ENCODE data around the gene ZNF574. TPM values are rescaled to one million over a fixed set of nuclear protein-coding genes. Genes with fewer than 3 reads are reported as not detected.

Gene ZNF574
- total and polyA plus RNA-seq, 2 donors from 2014 or later: 7.2 to 12.7 TPM

DNA sequence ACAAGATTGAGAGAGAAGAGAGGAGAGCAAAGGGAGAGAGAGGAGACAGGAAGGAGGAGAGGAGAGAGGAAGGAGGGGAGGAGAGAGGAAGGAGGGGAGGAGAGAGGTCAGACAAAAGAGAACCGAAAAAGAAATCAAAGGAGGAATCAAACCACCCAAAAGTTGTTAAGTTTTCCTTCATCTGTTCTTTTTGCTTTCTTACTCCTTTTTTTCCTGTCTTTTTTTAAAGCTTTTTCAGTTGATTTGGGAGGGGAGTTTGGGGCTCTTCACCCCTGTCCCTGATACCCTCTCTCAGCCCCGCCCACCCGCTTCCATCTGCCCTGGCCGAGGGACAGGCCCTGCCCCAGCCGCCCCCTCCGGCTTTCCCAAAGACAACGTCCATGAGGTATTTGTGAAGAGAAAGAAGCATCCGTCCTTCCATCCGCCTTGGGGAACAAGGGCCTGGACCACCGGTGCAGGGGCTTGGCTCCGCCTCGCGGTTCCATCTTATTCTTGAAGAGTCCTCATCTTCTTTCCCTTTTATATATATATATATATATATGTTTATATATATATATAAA lies 13.3 kb downstream of the ZNF574 start:
- Histone ChIP-seq H3K27me3 (ENCODE audit: control insufficient read depth, insufficient read depth, low read length) (no peaks in the 10 kb centered on the region), H3K9me3 (ENCODE audit: control insufficient read depth in 2 of 3, insufficient read depth in 1 of 3, low read length in 3 of 3) (no peaks in the 10 kb centered on the region), H3K4me1 (ENCODE audit: control insufficient read depth in 2 of 3, insufficient read depth in 2 of 3, low read depth in 1 of 3, low read length in 3 of 3) (no peaks in the 10 kb centered on the region), H3K9ac (ENCODE audit: low read length in 3 of 3) (no peak overlapping the region), H3K27ac (ENCODE audit: low read depth in 2 of 2, low read length in 2 of 2) (no peak overlapping the region), H3K4me3 (ENCODE audit: low read length in 3 of 3) (no peak overlapping the region), H3K36me3 (ENCODE audit: control insufficient read depth in 2 of 3, insufficient read depth in 3 of 3, low read length in 3 of 3) (no peaks in the 10 kb centered on the region)
- FAIRE-seq: no peak
- no peak for DNase-seq
- no peak for TF ChIP-seq CTCF (IDR thresholded peaks at IDR 0.05; ENCODE audit: borderline replicate concordance, extremely low read depth, insufficient read depth)
- intact Hi-C loops (cut with DNase I): no loop called here

DNA sequence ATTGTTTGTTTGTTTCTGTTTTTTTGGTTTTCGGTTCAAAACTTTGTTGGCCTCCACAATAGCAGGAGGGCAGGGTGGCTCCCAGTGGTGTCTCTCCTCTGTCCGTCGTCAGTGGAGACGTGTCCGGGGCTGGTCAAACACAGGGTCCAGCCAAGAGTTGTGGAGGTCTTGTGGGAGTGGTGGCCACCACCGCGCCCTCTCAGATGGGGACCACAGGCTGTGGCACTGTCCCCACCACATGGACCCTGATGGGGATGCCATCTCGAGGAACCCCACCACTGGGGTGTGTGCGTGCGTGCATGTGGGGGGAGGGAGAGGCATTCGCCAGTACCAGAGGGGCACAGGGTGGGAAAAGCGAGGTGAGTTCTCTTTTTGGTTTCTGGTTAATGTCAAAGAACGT lies 13.8 kb downstream of the ZNF574 start:
- Histone ChIP-seq H3K27me3 (ENCODE audit: control insufficient read depth, insufficient read depth, low read length) (no peaks in the 10 kb centered on the region), H3K4me1 (ENCODE audit: control insufficient read depth in 2 of 3, insufficient read depth in 2 of 3, low read depth in 1 of 3, low read length in 3 of 3) (no peaks in the 10 kb centered on the region), H3K9ac (ENCODE audit: low read length in 3 of 3) (no peak overlapping the region), H3K27ac (ENCODE audit: low read depth in 2 of 2, low read length in 2 of 2) (no peak overlapping the region), H3K36me3 (ENCODE audit: control insufficient read depth in 2 of 3, insufficient read depth in 3 of 3, low read length in 3 of 3) (no peaks in the 10 kb centered on the region), H3K9me3 (ENCODE audit: control insufficient read depth in 2 of 3, insufficient read depth in 1 of 3, low read length in 3 of 3) (no peaks in the 10 kb centered on the region), H3K4me3 (ENCODE audit: low read length in 3 of 3) (no peak overlapping the region)
- TF ChIP-seq CTCF (IDR thresholded peaks at IDR 0.05; ENCODE audit: borderline replicate concordance, extremely low read depth, insufficient read depth): no peak
- DNase-seq (no peak), FAIRE-seq (no peak)
- intact Hi-C loops (cut with DNase I): no loop called here

DNA sequence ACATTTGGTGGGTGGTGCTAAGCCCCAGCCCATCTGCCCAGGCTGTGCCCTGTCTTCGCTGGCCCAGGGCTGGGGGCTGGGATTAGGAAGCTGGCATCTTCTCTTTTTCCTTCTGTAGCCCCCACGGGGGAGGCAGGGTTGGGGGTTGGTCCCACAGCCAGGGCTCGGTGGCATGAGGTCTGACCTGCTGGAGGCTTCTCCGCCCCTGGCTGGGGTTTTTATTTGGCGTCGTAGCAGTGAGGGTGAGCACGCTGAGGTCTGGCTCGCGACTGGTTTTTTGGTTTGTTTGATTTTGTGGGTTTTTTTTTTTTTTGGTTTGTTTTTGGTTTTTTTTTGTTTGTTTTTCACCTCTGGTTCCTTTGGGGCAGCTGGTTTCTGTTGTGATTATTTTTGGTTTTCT lies 14.7 kb downstream of the ZNF574 start:
- Histone ChIP-seq H3K27ac (ENCODE audit: low read depth in 2 of 2, low read length in 2 of 2) (no peak overlapping the region), H3K9ac (ENCODE audit: low read length in 3 of 3) (no peak overlapping the region), H3K4me3 (ENCODE audit: low read length in 3 of 3) (no peak overlapping the region), H3K36me3 (ENCODE audit: control insufficient read depth in 2 of 3, insufficient read depth in 3 of 3, low read length in 3 of 3) (no peaks in the 10 kb centered on the region), H3K9me3 (ENCODE audit: control insufficient read depth in 2 of 3, insufficient read depth in 1 of 3, low read length in 3 of 3) (no peaks in the 10 kb centered on the region), H3K27me3 (ENCODE audit: control insufficient read depth, insufficient read depth, low read length) (no peaks in the 10 kb centered on the region), H3K4me1 (ENCODE audit: control insufficient read depth in 2 of 3, insufficient read depth in 2 of 3, low read depth in 1 of 3, low read length in 3 of 3) (no peaks in the 10 kb centered on the region)
- TF ChIP-seq CTCF (IDR thresholded peaks at IDR 0.05; ENCODE audit: borderline replicate concordance, extremely low read depth, insufficient read depth): no peak
- DNase-seq: no peak
- intact Hi-C loops (cut with DNase I): no loop called here
- FAIRE-seq: no peak

- no peak overlapping the region for H3K4me3 ChIP-seq (ENCODE audit: low read length in 3 of 3)
- H3K27me3 ChIP-seq (ENCODE audit: control insufficient read depth, insufficient read depth, low read length): no peaks in the 10 kb centered on the region
- DNase-seq (no peak), FAIRE-seq (no peak)
- TF ChIP-seq CTCF (IDR thresholded peaks at IDR 0.05; ENCODE audit: borderline replicate concordance, extremely low read depth, insufficient read depth): no peak
- H3K9ac ChIP-seq (ENCODE audit: low read length in 3 of 3): no peak overlapping the region
- no peaks in the 10 kb centered on the region for H3K9me3 ChIP-seq (ENCODE audit: control insufficient read depth in 2 of 3, insufficient read depth in 1 of 3, low read length in 3 of 3)
- no peak overlapping the region for H3K27ac ChIP-seq (ENCODE audit: low read depth in 2 of 2, low read length in 2 of 2)
- H3K4me1 ChIP-seq (ENCODE audit: control insufficient read depth in 2 of 3, insufficient read depth in 2 of 3, low read depth in 1 of 3, low read length in 3 of 3): no peaks in the 10 kb centered on the region
- no peaks in the 10 kb centered on the region for H3K36me3 ChIP-seq (ENCODE audit: control insufficient read depth in 2 of 3, insufficient read depth in 3 of 3, low read length in 3 of 3)
- intact Hi-C loops (cut with DNase I): no loop called here
These were observed 15.3 kb downstream of the ZNF574 start for GRCh38 chr19:42091300-42091699.
